GM06990 (cell line): Measurements from ENCODE around the gene FHIT.

ENCODE experiments used
- DNase-seq: peaks from one replicate; pipeline ENCODE4 v3.0.0-alpha.2; 2011; ENCODE audit not compliant: insufficient read length; ENCODE audit errors: extremely low read depth
- H3K27me3 ChIP-seq: replicated peaks from 2 replicates; pipeline ENCODE4 v1.6.0; 2011; ENCODE audit warnings: low read length; ENCODE audit not compliant: control insufficient read depth, insufficient read depth
- H3K36me3 ChIP-seq: 2 replicates; pipeline ENCODE4 v1.5.1; 2011; ENCODE audit warnings: low read length; ENCODE audit not compliant: control insufficient read depth, insufficient read depth
- H3K4me3 ChIP-seq: replicated peaks from 2 replicates; pipeline ENCODE4 v1.5.1; 2011; ENCODE audit warnings: low read depth, mild to moderate bottlenecking, control low read depth, low read length
- TF ChIP-seq, protein P1 (sequence below): IDR thresholded peaks from 2 replicates; pipeline ENCODE4 v1.5.1; 2011; ENCODE audit warnings: low read length, control low read depth, mild to moderate bottlenecking, inconsistent platforms; ENCODE audit not compliant: insufficient read depth, poor library complexity, severe bottlenecking

FHIT gene

DNA sequence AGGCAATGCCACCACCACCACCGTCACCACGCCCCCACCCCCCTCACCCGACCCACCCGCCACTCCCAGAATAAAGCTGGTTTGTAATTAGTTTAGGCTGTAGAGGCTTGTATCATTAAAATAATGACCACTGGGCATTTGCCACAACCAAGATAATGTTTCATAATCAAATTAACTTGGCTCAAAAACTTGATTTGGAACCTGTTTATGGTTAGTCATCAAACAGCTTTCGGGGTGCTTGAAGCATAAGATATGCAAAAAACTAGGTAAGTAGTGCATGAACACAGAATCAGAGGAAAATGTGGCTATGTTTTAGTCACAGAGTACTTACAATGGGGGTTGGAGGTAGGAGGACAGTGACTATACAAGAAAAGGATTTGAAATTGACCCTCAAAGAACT lies 115.1 kb downstream of the FHIT start:
- no peak for DNase-seq
- Histone ChIP-seq H3K36me3 (no peaks in the 10 kb centered on the region), H3K27me3 (no peaks in the 10 kb centered on the region), H3K4me3 (no peak overlapping the region)
- TF ChIP-seq, protein P1, sequence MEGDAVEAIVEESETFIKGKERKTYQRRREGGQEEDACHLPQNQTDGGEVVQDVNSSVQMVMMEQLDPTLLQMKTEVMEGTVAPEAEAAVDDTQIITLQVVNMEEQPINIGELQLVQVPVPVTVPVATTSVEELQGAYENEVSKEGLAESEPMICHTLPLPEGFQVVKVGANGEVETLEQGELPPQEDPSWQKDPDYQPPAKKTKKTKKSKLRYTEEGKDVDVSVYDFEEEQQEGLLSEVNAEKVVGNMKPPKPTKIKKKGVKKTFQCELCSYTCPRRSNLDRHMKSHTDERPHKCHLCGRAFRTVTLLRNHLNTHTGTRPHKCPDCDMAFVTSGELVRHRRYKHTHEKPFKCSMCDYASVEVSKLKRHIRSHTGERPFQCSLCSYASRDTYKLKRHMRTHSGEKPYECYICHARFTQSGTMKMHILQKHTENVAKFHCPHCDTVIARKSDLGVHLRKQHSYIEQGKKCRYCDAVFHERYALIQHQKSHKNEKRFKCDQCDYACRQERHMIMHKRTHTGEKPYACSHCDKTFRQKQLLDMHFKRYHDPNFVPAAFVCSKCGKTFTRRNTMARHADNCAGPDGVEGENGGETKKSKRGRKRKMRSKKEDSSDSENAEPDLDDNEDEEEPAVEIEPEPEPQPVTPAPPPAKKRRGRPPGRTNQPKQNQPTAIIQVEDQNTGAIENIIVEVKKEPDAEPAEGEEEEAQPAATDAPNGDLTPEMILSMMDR: no peak

DNA sequence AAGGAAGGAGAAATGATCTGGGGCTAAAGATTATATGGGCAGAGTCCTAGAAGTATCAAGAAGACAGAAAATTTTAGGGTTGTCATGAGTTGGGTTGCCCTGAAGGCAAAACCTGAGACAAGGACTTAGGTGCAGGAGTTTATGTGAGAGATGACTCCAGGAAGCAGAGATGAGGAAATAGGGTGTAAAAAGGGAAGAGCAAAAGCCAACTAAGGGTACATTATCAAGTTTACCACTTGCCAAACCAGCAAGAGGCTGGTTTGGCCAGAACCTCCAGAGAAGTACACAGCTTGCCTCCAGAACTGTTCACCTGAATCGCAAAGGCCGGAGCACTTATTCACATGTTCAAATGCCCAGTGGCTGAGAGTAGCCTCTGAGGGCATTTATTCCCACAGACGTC lies 116.7 kb downstream of the FHIT start:
- Histone ChIP-seq H3K27me3 (no peaks in the 10 kb centered on the region), H3K36me3 (no peaks in the 10 kb centered on the region), H3K4me3 (no peak overlapping the region)
- DNase-seq: no peak
- TF ChIP-seq, protein P1: no peak

DNA sequence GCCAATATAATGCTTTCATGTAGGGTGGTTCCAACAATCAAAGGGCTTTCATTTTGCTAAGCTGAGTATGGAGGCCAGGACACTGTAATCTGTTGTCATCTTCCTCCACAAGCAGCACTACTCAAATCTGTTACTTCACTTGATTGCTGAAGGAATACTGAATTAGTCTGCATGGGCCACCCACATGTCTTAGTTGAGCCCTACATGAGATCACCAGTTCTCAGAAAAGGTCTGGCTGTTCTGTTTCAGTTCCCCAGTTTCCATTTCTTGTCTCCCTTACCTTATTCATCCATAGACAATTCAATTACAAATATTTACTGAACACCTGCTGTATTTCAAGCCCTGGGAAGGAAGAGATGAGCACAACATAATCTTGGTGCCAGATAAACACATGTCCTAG lies 119.2 kb downstream of the FHIT start:
- no peaks in the 10 kb centered on the region for H3K27me3 ChIP-seq
- no peaks in the 10 kb centered on the region for H3K36me3 ChIP-seq
- H3K4me3 ChIP-seq: no peak overlapping the region
- peak; percentile 14 for DNase-seq
- TF ChIP-seq, protein P1: no peak

DNA sequence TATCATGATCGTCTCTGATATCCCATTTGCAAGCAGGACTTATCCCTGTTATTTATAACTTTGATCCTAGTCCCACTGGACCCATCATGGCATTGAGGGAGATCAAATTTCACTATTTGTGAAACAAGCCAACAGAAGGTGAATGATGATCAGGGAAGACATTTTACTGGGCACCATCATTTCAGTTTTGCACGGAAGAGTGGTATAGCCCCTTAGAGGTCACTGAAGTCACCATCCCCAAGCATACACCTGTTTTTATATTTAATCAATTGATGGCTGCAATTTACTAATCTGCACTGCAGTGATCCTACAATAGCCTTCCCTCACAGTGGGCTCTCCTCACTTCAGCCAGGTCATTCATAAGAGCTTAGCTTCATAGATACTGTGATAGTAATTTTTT lies 132.4 kb downstream of the FHIT start:
- no peak for DNase-seq
- Histone ChIP-seq H3K4me3 (no peak overlapping the region), H3K36me3 (no peaks in the 10 kb centered on the region), H3K27me3 (no peaks in the 10 kb centered on the region)
- TF ChIP-seq, protein P1: no peak

DNA sequence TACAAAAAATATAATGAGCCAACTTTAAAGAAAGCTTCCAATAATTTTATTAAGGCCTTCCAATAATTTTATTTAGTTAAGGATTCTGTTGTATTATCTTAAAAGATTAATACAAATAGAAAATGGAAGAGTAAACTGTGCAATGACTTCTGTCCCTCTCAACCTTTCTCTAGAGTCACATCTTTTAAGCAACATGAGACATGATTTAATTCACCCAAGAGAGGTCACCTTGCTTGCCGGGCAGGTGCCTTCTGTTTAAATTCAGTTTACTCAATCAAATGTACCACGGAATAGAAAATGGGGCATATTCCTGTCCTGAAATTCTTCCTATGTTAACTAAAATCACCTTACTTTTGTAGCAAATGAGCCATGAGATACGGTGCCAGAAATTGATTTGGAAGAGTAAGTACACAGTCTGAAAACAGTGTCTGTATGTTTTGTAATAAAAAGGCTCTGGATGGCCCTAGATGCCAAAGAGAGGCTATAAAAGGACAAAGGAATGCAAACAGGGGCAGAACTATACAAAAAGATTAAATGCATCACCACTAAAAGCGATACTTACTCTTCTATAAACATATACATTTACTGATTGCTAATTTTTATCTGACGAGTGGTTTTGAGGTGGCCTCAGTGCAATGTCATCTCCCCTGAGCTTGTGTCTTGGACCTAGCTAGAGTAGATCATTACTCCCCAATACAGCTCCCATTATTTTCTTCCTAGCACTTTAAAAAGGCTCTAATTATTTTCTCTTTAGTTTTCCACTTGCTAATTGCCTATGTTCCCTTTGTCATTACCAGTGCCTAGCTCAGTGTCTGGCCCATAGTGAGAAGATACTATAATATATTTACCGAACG lies 134.0 kb downstream of the FHIT start:
- DNase-seq: no peak
- Histone ChIP-seq H3K4me3 (no peak overlapping the region), H3K27me3 (no peaks in the 10 kb centered on the region), H3K36me3 (no peaks in the 10 kb centered on the region)
- TF ChIP-seq, protein P1: no peak
